Fibroblast of the aortic adventitia (primary cell): ENCODE measurements around the gene CCDC6. TPM values are rescaled to one million over a fixed set of nuclear protein-coding genes. Genes with fewer than 3 reads are reported as not detected.
A peak's percentile ranks its signal among the peaks of the same experiment; 100 is the strongest.

Experiments used
- DNase-seq: peaks from one replicate; pipeline ENCODE4 v3.0.0-alpha.2; 2010; ENCODE audit warnings: low read depth
- H3K4me3 ChIP-seq: 2 replicates; pipeline ENCODE4 v1.5.1; 2011; ENCODE audit warnings: low read depth, mild to moderate bottlenecking, control low read depth, low read length, moderate library complexity
- CTCF ChIP-seq: IDR thresholded peaks from 2 replicates; pipeline ENCODE4 v1.5.1; 2011; ENCODE audit warnings: mild to moderate bottlenecking, low read length, control low read depth, inconsistent platforms; ENCODE audit not compliant: insufficient read depth
- total RNA-seq: library from RNA; depleted of rRNA; stranded (reverse); fragments of >200 nt; gene quantifications from 2 replicates; pipeline ENCODE4 v1.2.3, GENCODE V29; 2012; ENCODE audit warnings: low replicate concordance

Gene CCDC6
- total RNA-seq, 1 donor = 44.1 TPM

DNA sequence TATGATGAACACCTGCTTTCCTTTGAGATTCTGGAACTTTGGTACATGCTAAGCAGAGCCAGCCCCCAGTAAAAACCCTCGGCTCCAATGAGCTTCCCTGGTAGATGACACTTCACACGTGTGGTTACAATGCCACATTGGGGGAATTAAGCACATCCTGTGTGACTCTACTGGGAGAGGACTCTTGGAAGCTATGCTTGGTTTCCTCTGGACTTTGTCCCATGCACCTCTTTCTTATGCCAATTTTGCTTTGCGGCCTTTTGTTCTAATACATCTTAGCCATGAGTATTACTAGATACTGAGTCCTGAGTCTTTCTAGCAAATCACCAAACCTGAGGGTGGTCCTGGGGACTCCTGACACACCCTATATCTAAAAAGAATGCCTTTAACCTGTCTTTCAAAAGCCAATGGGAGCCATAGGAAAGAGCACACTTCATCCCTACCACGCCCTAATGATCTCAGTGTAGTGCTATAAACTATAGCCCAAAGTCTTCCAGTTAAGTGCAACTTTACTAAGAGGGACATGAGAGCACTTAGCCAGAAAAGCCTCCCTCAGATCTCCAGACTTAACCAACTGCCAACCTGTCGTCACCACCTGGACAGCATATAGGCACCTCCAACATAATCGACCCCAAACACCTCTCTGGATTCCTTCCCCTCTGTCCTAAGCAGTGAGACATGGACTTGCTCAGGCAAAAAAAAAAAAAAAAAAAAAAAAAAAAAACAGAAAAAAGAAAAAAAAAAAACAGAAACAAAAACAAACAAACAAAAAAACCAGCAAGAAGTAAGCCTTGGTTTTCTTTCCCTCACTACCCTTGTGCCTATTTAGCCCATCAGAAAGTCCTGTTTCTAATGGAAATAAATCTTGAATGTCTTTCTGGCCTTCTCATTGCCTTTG, 37.4 kb downstream of the CCDC6 start:
- no peak overlapping the region for H3K4me3 ChIP-seq
- no peak for DNase-seq
- no peak for TF ChIP-seq CTCF

DNA sequence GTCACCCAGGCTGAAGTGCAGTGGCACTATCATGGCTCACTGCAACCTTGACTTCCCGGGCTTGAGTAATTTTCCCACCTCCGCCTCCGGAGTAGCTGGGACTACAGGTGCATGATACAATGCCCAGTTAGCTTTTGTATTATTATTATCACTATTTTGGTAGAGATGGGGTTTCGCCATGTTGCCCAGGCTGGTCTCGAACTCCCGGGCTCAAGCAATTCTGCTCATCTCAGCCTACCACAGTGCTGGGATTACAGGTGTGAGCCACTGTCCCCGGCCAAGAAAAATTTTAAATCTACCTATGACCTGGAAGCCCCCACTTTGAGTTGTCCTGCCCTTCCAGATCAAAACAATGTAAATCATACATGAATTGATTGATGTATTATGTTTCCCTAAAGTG, 38.8 kb downstream of the CCDC6 start:
- TF ChIP-seq CTCF = no peak
- DNase-seq = no peak

DNA sequence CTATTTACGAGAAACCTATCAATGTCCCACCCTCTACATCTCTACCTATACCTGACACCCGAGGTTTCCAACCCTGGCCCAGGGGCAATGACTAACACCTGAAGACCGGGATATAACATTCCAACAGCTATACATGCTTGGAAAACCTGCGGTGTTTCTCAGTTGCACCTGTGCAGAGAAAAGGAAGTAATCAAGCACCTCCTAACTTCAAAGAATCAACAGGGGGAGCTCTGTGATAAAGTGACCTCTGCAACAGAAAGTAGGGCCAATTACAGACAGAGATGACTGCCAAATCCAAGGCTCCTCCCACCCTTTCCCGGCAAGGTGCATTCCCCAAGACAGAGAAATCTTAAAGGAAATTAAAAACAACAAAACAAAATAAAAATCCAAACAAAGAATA, 41.3 kb downstream of the CCDC6 start:
- H3K4me3 ChIP-seq = no peak overlapping the region
- peak; percentile 56 for DNase-seq
- TF ChIP-seq CTCF = peak; percentile 26

More for the DNA sequence above, 38.8 kb downstream of the CCDC6 start:
- no peak overlapping the region for H3K4me3 ChIP-seq

GRCh38 chr10:59864141-59864962, 42.0 kb downstream of the CCDC6 start:
- TF ChIP-seq CTCF = no peak
- DNase-seq = no peak
- no peak overlapping the region for H3K4me3 ChIP-seq

- no peak overlapping the region for H3K4me3 ChIP-seq
- no peak for DNase-seq
- no peak for TF ChIP-seq CTCF
Measured at GRCh38 chr10:59859570-59859969, 46.8 kb downstream of the CCDC6 start.

DNA sequence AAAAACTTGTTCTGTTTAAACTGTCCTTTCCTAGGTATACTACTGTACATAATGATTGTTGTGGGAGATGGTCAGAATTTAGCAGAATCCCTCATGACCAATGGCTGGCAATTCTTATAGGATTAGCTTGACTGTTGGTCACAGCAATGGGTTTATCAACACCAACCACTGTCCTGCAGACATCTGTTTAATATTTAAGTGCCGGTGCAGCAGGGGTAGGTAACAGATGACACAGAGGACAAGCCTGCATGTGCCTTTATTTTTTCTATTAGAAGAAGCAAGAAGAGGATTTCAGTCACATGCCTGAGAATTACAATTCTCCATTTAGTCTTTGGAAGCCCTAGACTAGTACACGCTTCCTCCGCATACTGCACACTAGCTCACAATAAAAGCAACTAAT, 48.4 kb downstream of the CCDC6 start:
- no peak for DNase-seq
- TF ChIP-seq CTCF = no peak
- H3K4me3 ChIP-seq = no peak overlapping the region
